Esophagus muscularis mucosa (tissue), 4 donors: ENCODE results near the gene TBKBP1. TPM values are rescaled to one million over a fixed set of nuclear protein-coding genes. Genes with fewer than 3 reads are reported as not detected.

Experiments
- DNase-seq: peaks from one replicate; pipeline ENCODE4 v3.0.0-alpha.2; 2017; ENCODE audit errors: extremely low spot score
- H3K27ac ChIP-seq, 4 donors: fragments of 200-600 bp; sonication (generic); replicated peaks in 1 of 4; 1 replicate in 3 of 4; 2 replicates in 1 of 4; pipeline ENCODE4 v1.5.1; 2016 to 2019; ENCODE audit warnings: mild to moderate bottlenecking in 1 of 4
- H3K27me3 ChIP-seq, 4 donors: fragments of 200-600 bp; sonication (generic); one replicate each; pipeline versions ENCODE4 v1.5.1 to v1.6.0; 2016 to 2019
- H3K36me3 ChIP-seq, 4 donors: fragments of 200-600 bp; sonication (generic); one replicate each; pipeline ENCODE4 v1.5.1; 2016 to 2019
- H3K4me1 ChIP-seq, 4 donors: fragments of 200-600 bp; sonication (generic); one replicate each; pipeline ENCODE4 v1.5.1; 2016 to 2019
- H3K4me3 ChIP-seq, 4 donors: fragments of 200-600 bp; sonication (generic); 1 replicate in 2 of 4; 2 replicates in 2 of 4; pipeline ENCODE4 v1.5.1; 2016 to 2019; ENCODE audit warnings: mild to moderate bottlenecking in 4 of 4, moderate library complexity in 1 of 4
- H3K9me3 ChIP-seq, 4 donors: fragments of 200-600 bp; sonication (generic); 1 replicate in 3 of 4; 2 replicates in 1 of 4; pipeline ENCODE4 v1.5.1; 2016 to 2019
- EP300 ChIP-seq: sonication (generic); formaldehyde crosslinking; IDR thresholded peaks from one replicate; pipeline ENCODE4 v1.6.1; 2017; ENCODE audit warnings: antibody characterized with exemption
- POLR2A ChIP-seq: fragments of 450-650 bp; IDR thresholded peaks from one replicate; pipeline ENCODE4 v1.6.1; 2017; ENCODE audit warnings: antibody characterized with exemption, moderate library complexity, mild to moderate bottlenecking, low read depth
- POLR2AphosphoS5 ChIP-seq, 2 donors: sonication (generic); formaldehyde crosslinking; IDR thresholded peaks; one replicate each; pipeline ENCODE4 v1.6.1; 2017; ENCODE audit warnings: antibody characterized with exemption in 2 of 2
- WGBS: methylation state at CpG from one replicate; pipeline ENCODE4 v1.1.5; 2018; 5-methylcytosine and 5-hydroxymethylcytosine counted together
- intact Hi-C: fragments of 100-400 bp; cut with DNase I; formaldehyde crosslinking; loops from one replicate; pipeline ENCODE4 v1.15.1; 2023
- total RNA-seq, 4 donors: library from RNA; depleted of rRNA; stranded (reverse); fragments of >200 nt; gene quantifications; one replicate each; pipeline versions ENCODE4 v1.1.0 to v1.2.1, GENCODE V29; 2016
- TF ChIP-seq, protein P1 (sequence below), 3 experiments: fragments of 200-600 bp in 2 of 3; fragments of 450-650 bp in 1 of 3; sonication (generic) in 2 of 3; IDR thresholded peaks; one replicate each; pipeline ENCODE4 v1.5.1; 2017 to 2019; ENCODE audit warnings: antibody characterized with exemption in 3 of 3, mild to moderate bottlenecking in 2 of 3, moderate library complexity in 1 of 3

The TBKBP1 gene
- total RNA-seq, 4 donors from 2014 or later = 11.9 to 26.9 (median 21.2) TPM

DNA sequence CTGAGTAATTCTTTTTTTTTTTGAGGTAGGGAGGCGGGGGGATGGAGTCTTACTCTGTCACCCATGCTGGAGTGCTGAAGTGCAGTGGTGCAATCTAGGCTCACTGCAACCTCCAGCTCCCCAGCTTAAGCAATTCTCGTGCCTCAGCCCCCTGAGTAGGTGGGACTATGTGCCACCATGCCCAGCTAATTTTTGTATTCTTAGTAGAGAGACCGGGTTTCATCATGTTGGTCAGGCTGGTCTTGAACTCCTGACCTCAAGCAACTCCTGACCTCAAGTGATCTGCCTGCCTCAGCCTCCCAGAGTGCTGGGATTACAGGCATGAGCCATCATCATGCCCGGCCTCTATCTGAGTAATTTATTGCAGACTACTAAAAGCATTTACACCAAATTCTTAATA lies 24.9 kb upstream of the TBKBP1 start:
- WGBS = 87% methylated on average over 4 of the region's 4 CpGs
- peaks cover 81 to 99% (median 97%) of the 10 kb centered on the region in 4 donors for H3K36me3 ChIP-seq
- H3K27ac ChIP-seq = no peak overlapping the region
- no peak for DNase-seq
- intact Hi-C loops = loop anchor here (10.0 kb wide), 1 partner anchor 136 kb away; no protein-coding TSS in a partner anchor
- TF ChIP-seq POLR2A (no peak), POLR2AphosphoS5 (IDR thresholded peaks at IDR 0.05) (no peak), EP300 (no peak)
- TF ChIP-seq, protein P1, sequence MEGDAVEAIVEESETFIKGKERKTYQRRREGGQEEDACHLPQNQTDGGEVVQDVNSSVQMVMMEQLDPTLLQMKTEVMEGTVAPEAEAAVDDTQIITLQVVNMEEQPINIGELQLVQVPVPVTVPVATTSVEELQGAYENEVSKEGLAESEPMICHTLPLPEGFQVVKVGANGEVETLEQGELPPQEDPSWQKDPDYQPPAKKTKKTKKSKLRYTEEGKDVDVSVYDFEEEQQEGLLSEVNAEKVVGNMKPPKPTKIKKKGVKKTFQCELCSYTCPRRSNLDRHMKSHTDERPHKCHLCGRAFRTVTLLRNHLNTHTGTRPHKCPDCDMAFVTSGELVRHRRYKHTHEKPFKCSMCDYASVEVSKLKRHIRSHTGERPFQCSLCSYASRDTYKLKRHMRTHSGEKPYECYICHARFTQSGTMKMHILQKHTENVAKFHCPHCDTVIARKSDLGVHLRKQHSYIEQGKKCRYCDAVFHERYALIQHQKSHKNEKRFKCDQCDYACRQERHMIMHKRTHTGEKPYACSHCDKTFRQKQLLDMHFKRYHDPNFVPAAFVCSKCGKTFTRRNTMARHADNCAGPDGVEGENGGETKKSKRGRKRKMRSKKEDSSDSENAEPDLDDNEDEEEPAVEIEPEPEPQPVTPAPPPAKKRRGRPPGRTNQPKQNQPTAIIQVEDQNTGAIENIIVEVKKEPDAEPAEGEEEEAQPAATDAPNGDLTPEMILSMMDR (IDR thresholded peaks at IDR 0.05) = no peak
- peaks cover 0 to 4% (median 0%) of the 10 kb centered on the region in 4 donors for H3K4me1 ChIP-seq
- H3K9me3 ChIP-seq = no peaks in the 10 kb centered on the region
- H3K4me3 ChIP-seq = no peak overlapping the region
- H3K27me3 ChIP-seq = no peaks in the 10 kb centered on the region

DNA sequence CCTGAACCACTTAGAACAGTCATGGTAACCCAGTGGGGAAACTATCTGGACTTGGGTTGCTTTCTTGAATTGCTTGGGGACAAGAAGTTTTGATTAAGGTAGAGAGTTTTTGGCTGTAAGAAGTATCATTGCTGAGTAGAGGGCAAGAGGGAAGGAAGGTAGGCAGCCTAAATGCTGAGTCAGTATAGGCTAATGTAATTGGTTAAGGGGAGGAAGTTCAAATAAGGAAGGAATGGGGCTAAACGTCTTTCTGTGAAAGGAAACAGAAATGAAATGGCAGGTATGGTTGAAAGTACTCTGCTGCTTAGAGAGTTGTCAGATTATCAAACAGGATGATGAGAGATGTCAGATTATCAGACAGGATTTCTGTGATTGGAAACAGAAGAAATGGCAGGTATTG lies 23.9 kb upstream of the TBKBP1 start:
- peaks cover 91 to 99% (median 98%) of the 10 kb centered on the region in 4 donors for H3K36me3 ChIP-seq
- no peaks in the 10 kb centered on the region for H3K9me3 ChIP-seq
- no peak for DNase-seq
- 32% methylated on average over 1 of the region's 1 CpG for WGBS
- H3K4me1 ChIP-seq = no peaks in the 10 kb centered on the region
- no peak for TF ChIP-seq EP300
- TF ChIP-seq, protein P1 (IDR thresholded peaks at IDR 0.05) = no peak
- no peak for TF ChIP-seq POLR2A
- no peak for TF ChIP-seq POLR2AphosphoS5 (IDR thresholded peaks at IDR 0.05)
- intact Hi-C loops = no loop called here
- H3K27me3 ChIP-seq = no peaks in the 10 kb centered on the region
- no peak overlapping the region for H3K27ac ChIP-seq
- no peak overlapping the region for H3K4me3 ChIP-seq

- Histone ChIP-seq H3K36me3 (peaks cover 99 to 100% (median 100%) of the 10 kb centered on the region in 4 donors), H3K27me3 (no peaks in the 10 kb centered on the region), H3K4me1 (no peaks in the 10 kb centered on the region), H3K27ac (no peak overlapping the region), H3K9me3 (no peaks in the 10 kb centered on the region), H3K4me3 (no peak overlapping the region)
- no peak for DNase-seq
- TF ChIP-seq, protein P1 (IDR thresholded peaks at IDR 0.05) = no peak
- no peak for TF ChIP-seq EP300
- TF ChIP-seq POLR2AphosphoS5 (IDR thresholded peaks at IDR 0.05) = no peak
- no peak for TF ChIP-seq POLR2A
- intact Hi-C loops = no loop called here
- WGBS = 90% methylated on average over 4 of the region's 4 CpGs
Measured at GRCh38 chr17:47674499-47674898, 19.5 kb upstream of the TBKBP1 start.

GRCh38 chr17:47675380-47676198 lies 18.4 kb upstream of the TBKBP1 start:
- intact Hi-C loops = no loop called here

More at GRCh38 chr17:47675380-47676198, 18.4 kb upstream of the TBKBP1 start:
- Histone ChIP-seq H3K36me3 (peaks cover 99 to 100% (median 100%) of the 10 kb centered on the region in 4 donors), H3K9me3 (no peaks in the 10 kb centered on the region), H3K4me1 (no peaks in the 10 kb centered on the region), H3K27ac (no peak overlapping the region), H3K4me3 (no peak overlapping the region), H3K27me3 (no peaks in the 10 kb centered on the region)
- no peak for DNase-seq
- TF ChIP-seq POLR2AphosphoS5 (IDR thresholded peaks at IDR 0.05) = no peak
- TF ChIP-seq POLR2A = no peak
- TF ChIP-seq, protein P1 (IDR thresholded peaks at IDR 0.05) = no peak
- TF ChIP-seq EP300 = no peak
- whole genome bisulfite sequencing = 100% methylated on average over 2 of the region's 2 CpGs
